ENCODE measurements around the gene OPTC.

- TF ChIP-seq POLR2AphosphoS5 (IDR thresholded peaks at IDR 0.05; ENCODE audit: low read depth, low read length) = no peak
- no peak for TF ChIP-seq JUND (IDR thresholded peaks at IDR 0.05)
- no peak for TF ChIP-seq REST (IDR thresholded peaks at IDR 0.05; ENCODE audit: low read depth)
- TF ChIP-seq ZNF274 (IDR thresholded peaks at IDR 0.05; ENCODE audit: low read depth, low read length) = no peak
Measured at GRCh38 chr1:203528976-203529835, 35.3 kb downstream of the OPTC start.
